ENCODE results near the gene ZBTB40. TPM values are rescaled to one million over a fixed set of nuclear protein-coding genes. Genes with fewer than 3 reads are reported as not detected.

The ZBTB40 gene
- total RNA-seq, 1 experiment from 2014 or later, result 16.3 TPM

DNA sequence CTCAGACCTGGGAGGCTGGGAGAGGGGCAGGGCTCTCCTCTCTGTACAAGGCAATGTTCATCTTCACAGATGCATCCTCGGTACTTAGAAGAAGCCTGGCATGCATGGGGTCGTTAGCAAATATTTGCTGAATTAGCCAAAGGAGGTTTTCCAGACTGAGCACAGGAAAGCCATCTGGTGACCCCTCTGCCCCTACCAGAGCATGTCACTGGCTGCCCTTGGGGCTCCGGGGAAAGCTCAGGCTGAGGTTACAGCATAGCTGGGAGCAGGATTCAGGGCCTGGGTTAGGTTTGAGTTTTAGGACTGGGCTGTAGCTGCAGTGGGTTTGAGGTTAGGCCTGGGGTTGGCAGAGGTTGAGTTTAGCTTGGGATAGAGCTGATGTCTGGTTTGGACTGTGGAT is 43.4 kb upstream of the ZBTB40 start:
- H2BK20ac ChIP-seq (ENCODE audit: low read depth, low read length, poor library complexity, severe bottlenecking), result no peak overlapping the region
- TF ChIP-seq, protein P1, sequence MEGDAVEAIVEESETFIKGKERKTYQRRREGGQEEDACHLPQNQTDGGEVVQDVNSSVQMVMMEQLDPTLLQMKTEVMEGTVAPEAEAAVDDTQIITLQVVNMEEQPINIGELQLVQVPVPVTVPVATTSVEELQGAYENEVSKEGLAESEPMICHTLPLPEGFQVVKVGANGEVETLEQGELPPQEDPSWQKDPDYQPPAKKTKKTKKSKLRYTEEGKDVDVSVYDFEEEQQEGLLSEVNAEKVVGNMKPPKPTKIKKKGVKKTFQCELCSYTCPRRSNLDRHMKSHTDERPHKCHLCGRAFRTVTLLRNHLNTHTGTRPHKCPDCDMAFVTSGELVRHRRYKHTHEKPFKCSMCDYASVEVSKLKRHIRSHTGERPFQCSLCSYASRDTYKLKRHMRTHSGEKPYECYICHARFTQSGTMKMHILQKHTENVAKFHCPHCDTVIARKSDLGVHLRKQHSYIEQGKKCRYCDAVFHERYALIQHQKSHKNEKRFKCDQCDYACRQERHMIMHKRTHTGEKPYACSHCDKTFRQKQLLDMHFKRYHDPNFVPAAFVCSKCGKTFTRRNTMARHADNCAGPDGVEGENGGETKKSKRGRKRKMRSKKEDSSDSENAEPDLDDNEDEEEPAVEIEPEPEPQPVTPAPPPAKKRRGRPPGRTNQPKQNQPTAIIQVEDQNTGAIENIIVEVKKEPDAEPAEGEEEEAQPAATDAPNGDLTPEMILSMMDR (conservative IDR thresholded peaks at IDR 0.05), result no peak

More for the DNA sequence above, 43.4 kb upstream of the ZBTB40 start:
- Histone ChIP-seq H3K56ac (ENCODE audit: insufficient read length, low read depth, low read length) (no peak overlapping the region), H2AFZ (ENCODE audit: low read length) (no peak overlapping the region), H3K18ac (ENCODE audit: insufficient read length, low read depth, low read length) (no peak overlapping the region), H2BK15ac (ENCODE audit: low read depth, low read length) (no peak overlapping the region), H2BK120ac (ENCODE audit: low read depth, low read length, poor library complexity, severe bottlenecking) (no peak overlapping the region), H2BK5ac (ENCODE audit: insufficient read length, low read length) (no peak overlapping the region), H3K4me2 (ENCODE audit: insufficient read depth, insufficient read length, low read length) (no peak overlapping the region), H3K9ac (ENCODE audit: extremely low read depth, insufficient read length, low read length) (no peak overlapping the region), H3K79me1 (ENCODE audit: insufficient read depth, low read depth, low read length, poor library complexity, severe bottlenecking) (no peaks in the 10 kb centered on the region), H2AK5ac (ENCODE audit: insufficient read length, low read length) (no peak overlapping the region), H4K20me1 (ENCODE audit: control insufficient read depth, insufficient read depth, insufficient read length) (no peaks in the 10 kb centered on the region), H3T11ph (ENCODE audit: low read length) (no peak overlapping the region), H3K23ac (ENCODE audit: insufficient read length, low read depth, low read length) (no peak overlapping the region), H3K14ac (ENCODE audit: insufficient read depth, low read length) (no peak overlapping the region), H2BK12ac (ENCODE audit: insufficient read length, low read depth, low read length) (no peak overlapping the region), H3K79me2 (ENCODE audit: insufficient read depth, low read length) (no peaks in the 10 kb centered on the region), H3K9me3 (ENCODE audit: control insufficient read depth, low read depth, low read length) (no peaks in the 10 kb centered on the region), H3K27me3 (ENCODE audit: insufficient read depth, low read length) (no peaks in the 10 kb centered on the region), H4K5ac (ENCODE audit: insufficient read length, low read depth, low read length) (no peak overlapping the region), H3K4me1 (ENCODE audit: insufficient read depth, low read length) (no peaks in the 10 kb centered on the region; the same call in 1 of the 2 replicates), H3K23me2 (ENCODE audit: insufficient read length, low read depth, low read length, poor library complexity, severe bottlenecking) (no peaks in the 10 kb centered on the region), H3K4ac (ENCODE audit: low read depth, low read length) (no peak overlapping the region), H3K27ac (ENCODE audit: insufficient read length, low read depth, low read length) (no peak overlapping the region), H4K8ac (replicated peaks; ENCODE audit: insufficient read length, low read depth, low read length) (no peak overlapping the region), H4K91ac (ENCODE audit: insufficient read length, low read depth, low read length) (no peak overlapping the region)
- no CpG with 5 or more reads among the region's 3 CpGs for WGBS (ENCODE audit: extremely low coverage, insufficient read length, low lambda C conversion rate)
- H3K4me3 Mint-ChIP-seq, result no peak overlapping the region
- peaks cover 4 to 5% of the 10 kb centered on the region in 2 experiments; a peak in 2 of 5 replicates for H3K9me3 Mint-ChIP-seq
- peaks cover 0 to 4% (median 3%) of the 10 kb centered on the region in 3 experiments; a peak in 2 of 7 replicates for H3K36me3 Mint-ChIP-seq (ENCODE audit: insufficient read depth in 1 of 3, low read depth in 3 of 3)
- no peak for DNase-seq
- peaks cover 17% of the 10 kb centered on the region in 2 experiments for H3K4me1 Mint-ChIP-seq
- peak overlapping the region in 2 of 3 experiments; percentile 4 to 20; a peak in 2 of 7 replicates for H3K27ac Mint-ChIP-seq
- no peaks in the 10 kb centered on the region for H3K27me3 Mint-ChIP-seq (ENCODE audit: low read depth)
